Measurements from ENCODE around the gene MTF1. TPM values are rescaled to one million over a fixed set of nuclear protein-coding genes. Genes with fewer than 3 reads are reported as not detected.
A peak's percentile ranks its signal among the peaks of the same experiment; 100 is the strongest.

Gene MTF1
- polyA plus RNA-seq, 1 experiment = 8.6 TPM

- no peak for DNase-seq (ENCODE audit: low read depth, low spot score)
- POLR2A ChIA-PET = interaction anchor here (2.5 kb wide), 1 partner anchor 13 kb away, joined by 13 read pairs; the partner anchor contains the start of genes C1orf122 and YRDC
- Histone ChIP-seq H3K4me3 (ENCODE audit: low read depth, low read length) (no peak overlapping the region), H3K27ac (ENCODE audit: low read depth, low read length) (no peak overlapping the region), H3K9me3 (ENCODE audit: control insufficient read depth, insufficient read depth, low read length) (no peaks in the 10 kb centered on the region), H3K27me3 (ENCODE audit: control insufficient read depth, insufficient read depth, low read length) (no peaks in the 10 kb centered on the region)
- CTCF ChIA-PET = interaction anchor here (0.6 to 2.5 kb wide), 4 partner anchors 10 to 218 kb away, joined by 4 to 19 read pairs (median 5); partner anchors contain the start of gene YRDC
- TF ChIP-seq, protein P1, sequence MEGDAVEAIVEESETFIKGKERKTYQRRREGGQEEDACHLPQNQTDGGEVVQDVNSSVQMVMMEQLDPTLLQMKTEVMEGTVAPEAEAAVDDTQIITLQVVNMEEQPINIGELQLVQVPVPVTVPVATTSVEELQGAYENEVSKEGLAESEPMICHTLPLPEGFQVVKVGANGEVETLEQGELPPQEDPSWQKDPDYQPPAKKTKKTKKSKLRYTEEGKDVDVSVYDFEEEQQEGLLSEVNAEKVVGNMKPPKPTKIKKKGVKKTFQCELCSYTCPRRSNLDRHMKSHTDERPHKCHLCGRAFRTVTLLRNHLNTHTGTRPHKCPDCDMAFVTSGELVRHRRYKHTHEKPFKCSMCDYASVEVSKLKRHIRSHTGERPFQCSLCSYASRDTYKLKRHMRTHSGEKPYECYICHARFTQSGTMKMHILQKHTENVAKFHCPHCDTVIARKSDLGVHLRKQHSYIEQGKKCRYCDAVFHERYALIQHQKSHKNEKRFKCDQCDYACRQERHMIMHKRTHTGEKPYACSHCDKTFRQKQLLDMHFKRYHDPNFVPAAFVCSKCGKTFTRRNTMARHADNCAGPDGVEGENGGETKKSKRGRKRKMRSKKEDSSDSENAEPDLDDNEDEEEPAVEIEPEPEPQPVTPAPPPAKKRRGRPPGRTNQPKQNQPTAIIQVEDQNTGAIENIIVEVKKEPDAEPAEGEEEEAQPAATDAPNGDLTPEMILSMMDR (IDR thresholded peaks at IDR 0.05; ENCODE audit: low read depth, low read length) = no peak
Observed at GRCh38 chr1:37821481-37821880, 37.9 kb downstream of the MTF1 start.

DNA sequence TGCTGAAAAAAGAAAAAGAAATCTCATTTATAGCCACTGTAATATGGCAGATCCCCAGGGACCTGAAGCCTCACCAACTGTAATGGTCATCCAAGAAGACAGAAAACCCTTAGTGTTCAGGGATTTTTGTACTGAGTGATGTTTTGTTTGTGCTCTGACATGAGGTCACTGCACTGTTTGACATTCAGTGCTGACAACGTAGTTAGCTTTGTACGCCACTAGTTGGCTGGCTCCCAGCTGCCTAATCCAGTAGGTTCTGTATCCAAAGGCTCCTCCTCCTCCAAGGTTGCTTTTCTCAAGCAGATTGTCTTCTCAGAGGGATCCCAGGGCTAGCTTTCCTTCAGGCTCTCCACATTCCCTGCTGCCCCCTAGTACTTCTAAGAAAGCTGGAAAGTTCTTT is 41.9 kb downstream of the MTF1 start:
- H3K27ac ChIP-seq (ENCODE audit: low read depth, low read length) = no peak overlapping the region
- H3K4me3 ChIP-seq (ENCODE audit: low read depth, low read length) = no peak overlapping the region
- TF ChIP-seq, protein P1 (IDR thresholded peaks at IDR 0.05; ENCODE audit: low read depth, low read length) = no peak
- no peak for DNase-seq (ENCODE audit: low read depth, low spot score)
- no peaks in the 10 kb centered on the region for H3K9me3 ChIP-seq (ENCODE audit: control insufficient read depth, insufficient read depth, low read length)
- CTCF ChIA-PET = interaction anchor here (1.4 to 3.4 kb wide), 2 partner anchors 17 to 42 kb away, joined by 3 to 13 read pairs; partner anchors contain the start of gene MTF1
- POLR2A ChIA-PET = no interaction called here
- no peaks in the 10 kb centered on the region for H3K27me3 ChIP-seq (ENCODE audit: control insufficient read depth, insufficient read depth, low read length)

DNA sequence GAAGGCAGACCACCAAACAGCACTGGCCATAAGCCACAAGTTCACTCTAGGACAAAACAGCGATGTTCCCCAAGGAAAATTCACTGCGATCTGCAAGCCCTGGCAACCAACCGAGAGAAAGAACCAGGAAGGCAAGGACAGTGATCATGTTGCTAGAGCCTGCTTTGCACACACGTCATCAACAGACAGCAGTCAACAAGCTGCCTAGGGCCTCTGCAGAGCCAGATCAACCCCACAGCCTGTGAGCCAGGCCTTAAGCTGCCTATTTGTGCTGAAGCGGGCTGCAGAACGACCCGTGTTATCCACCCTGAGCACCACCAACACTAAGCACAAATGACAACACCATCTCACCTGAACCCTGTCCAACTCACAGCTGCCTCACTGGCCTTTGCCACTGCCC is 45.1 kb downstream of the MTF1 start:
- H3K27me3 ChIP-seq (ENCODE audit: control insufficient read depth, insufficient read depth, low read length) = no peaks in the 10 kb centered on the region
- H3K4me3 ChIP-seq (ENCODE audit: low read depth, low read length) = no peak overlapping the region
- no peak for DNase-seq (ENCODE audit: low read depth, low spot score)
- POLR2A ChIA-PET = no interaction called here
- no peak overlapping the region for H3K27ac ChIP-seq (ENCODE audit: low read depth, low read length)
- no peaks in the 10 kb centered on the region for H3K9me3 ChIP-seq (ENCODE audit: control insufficient read depth, insufficient read depth, low read length)
- CTCF ChIA-PET = interaction anchor here (1.3 kb wide), 1 partner anchor 12 kb away, joined by 5 read pairs; no protein-coding TSS in a partner anchor
- TF ChIP-seq, protein P1 (IDR thresholded peaks at IDR 0.05; ENCODE audit: low read depth, low read length) = no peak

DNA sequence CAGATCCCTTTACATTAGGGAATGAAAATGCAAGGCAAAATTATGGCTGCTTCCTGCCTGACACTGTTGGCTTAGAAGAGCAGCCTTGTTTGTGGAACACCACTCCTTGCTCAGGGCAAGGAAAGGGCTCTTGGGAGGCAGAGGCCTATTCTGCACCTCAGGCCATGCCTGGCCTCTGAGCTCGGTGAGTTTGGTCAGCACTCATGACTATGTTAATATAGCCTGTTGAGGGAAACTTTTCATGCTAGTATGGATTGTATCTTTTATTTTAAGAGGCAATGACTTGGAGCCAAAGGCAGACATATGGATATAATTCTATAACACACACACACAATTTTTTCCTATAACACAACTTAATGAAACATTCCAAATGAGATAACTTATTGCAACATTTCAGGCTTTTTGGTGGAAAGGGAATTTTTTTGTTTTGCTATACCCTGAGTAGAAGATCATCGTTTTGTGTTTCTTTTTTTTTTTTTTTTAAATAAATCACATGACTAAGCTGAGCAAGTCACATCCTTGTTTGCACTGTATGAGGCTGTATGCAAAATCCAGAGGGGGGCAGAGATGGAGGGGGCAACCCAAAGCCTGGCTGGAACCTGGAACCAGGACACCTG is 45.8 kb downstream of the MTF1 start:
- TF ChIP-seq, protein P1 (IDR thresholded peaks at IDR 0.05; ENCODE audit: low read depth, low read length) = no peak
- no peak for DNase-seq (ENCODE audit: low read depth, low spot score)
- H3K27ac ChIP-seq (ENCODE audit: low read depth, low read length) = no peak overlapping the region
- CTCF ChIA-PET = interaction anchor here (1.3 to 1.8 kb wide), 2 partner anchors 9 to 12 kb away, joined by 4 to 5 read pairs; no protein-coding TSS in a partner anchor
- POLR2A ChIA-PET = no interaction called here
- H3K27me3 ChIP-seq (ENCODE audit: control insufficient read depth, insufficient read depth, low read length) = no peaks in the 10 kb centered on the region
- H3K4me3 ChIP-seq (ENCODE audit: low read depth, low read length) = no peak overlapping the region
- H3K9me3 ChIP-seq (ENCODE audit: control insufficient read depth, insufficient read depth, low read length) = no peaks in the 10 kb centered on the region

GRCh38 chr1:37811027-37811655 is 48.3 kb downstream of the MTF1 start:
- Histone ChIP-seq H3K27ac (ENCODE audit: low read depth, low read length) (no peak overlapping the region), H3K27me3 (ENCODE audit: control insufficient read depth, insufficient read depth, low read length) (no peaks in the 10 kb centered on the region), H3K4me3 (ENCODE audit: low read depth, low read length) (no peak overlapping the region), H3K9me3 (ENCODE audit: control insufficient read depth, insufficient read depth, low read length) (no peaks in the 10 kb centered on the region)
- TF ChIP-seq, protein P1 (IDR thresholded peaks at IDR 0.05; ENCODE audit: low read depth, low read length) = peak; percentile 88
- POLR2A ChIA-PET = no interaction called here
- DNase-seq (ENCODE audit: low read depth, low spot score) = no peak
- CTCF ChIA-PET = interaction anchor here (0.5 to 1.7 kb wide), 6 partner anchors 9 to 119 kb away, joined by 3 to 7 read pairs (median 6); no protein-coding TSS in a partner anchor

All from AG04450 (cell line).